IPS DF 6.9 (cell line): ENCODE results near the gene BCAS3.

Source experiments
- DNase-seq: peaks from one replicate; pipeline ENCODE4 v3.0.0-alpha.2; 2013; ENCODE audit warnings: low read depth, low spot score
- H3K27ac ChIP-seq: one replicate; pipeline ENCODE4 v1.5.1; 2013; ENCODE audit warnings: low read length, control low read depth
- H3K27me3 ChIP-seq: 2 replicates; pipeline ENCODE4 v1.6.1; 2013; ENCODE audit warnings: mild to moderate bottlenecking, low read length; ENCODE audit not compliant: control insufficient read depth, insufficient read depth
- H3K36me3 ChIP-seq: 2 replicates; pipeline ENCODE4 v1.6.1; 2013; ENCODE audit warnings: low read length; ENCODE audit not compliant: control insufficient read depth, insufficient read depth
- H3K4me1 ChIP-seq: 2 replicates; pipeline ENCODE4 v1.6.1; 2013; ENCODE audit warnings: low read length; ENCODE audit not compliant: control insufficient read depth, insufficient read depth
- H3K4me3 ChIP-seq: 2 replicates; pipeline ENCODE4 v1.5.1; 2013; ENCODE audit warnings: mild to moderate bottlenecking, low read length
- H3K9me3 ChIP-seq: 2 replicates; pipeline ENCODE4 v1.6.1; 2013; ENCODE audit warnings: low read length, inconsistent platforms; ENCODE audit not compliant: control insufficient read depth, insufficient read depth
- WGBS: extraction: QIAGEN DNeasy Blood & Tissue Kit; methylation state at CpG from one replicate; pipeline ENCODE4 v1.1.7; 2013; ENCODE audit warnings: mixed read lengths, missing lambda C conversion rate; ENCODE audit not compliant: insufficient read length, insufficient coverage; 5-methylcytosine and 5-hydroxymethylcytosine counted together

The BCAS3 gene

DNA sequence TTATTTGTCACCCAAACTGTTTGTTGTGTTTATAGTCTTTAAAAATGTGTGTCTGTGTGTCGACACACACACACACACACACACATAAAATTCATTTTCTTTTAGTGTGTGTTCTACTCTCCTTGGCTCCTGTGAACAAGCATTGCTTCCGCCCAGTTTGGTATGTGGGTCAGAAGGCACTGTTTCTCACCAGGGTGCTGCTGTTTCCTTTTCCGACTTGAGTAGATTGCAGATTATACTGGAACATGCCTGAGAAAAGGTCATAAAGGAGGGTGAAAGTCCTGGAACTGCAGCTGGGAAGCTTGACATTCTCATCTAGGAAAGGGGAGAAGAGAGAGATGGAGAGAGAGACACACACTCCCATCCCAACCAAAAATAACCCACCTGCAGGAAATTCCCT, 330.3 kb downstream of the BCAS3 start:
- Histone ChIP-seq H3K9me3 (no peaks in the 10 kb centered on the region), H3K4me3 (no peak overlapping the region), H3K27me3 (no peaks in the 10 kb centered on the region), H3K27ac (no peak overlapping the region), H3K4me1 (no peaks in the 10 kb centered on the region), H3K36me3 (no peaks in the 10 kb centered on the region)
- WGBS, result no CpG with 5 or more reads among the region's 3 CpGs
- DNase-seq, result no peak

DNA sequence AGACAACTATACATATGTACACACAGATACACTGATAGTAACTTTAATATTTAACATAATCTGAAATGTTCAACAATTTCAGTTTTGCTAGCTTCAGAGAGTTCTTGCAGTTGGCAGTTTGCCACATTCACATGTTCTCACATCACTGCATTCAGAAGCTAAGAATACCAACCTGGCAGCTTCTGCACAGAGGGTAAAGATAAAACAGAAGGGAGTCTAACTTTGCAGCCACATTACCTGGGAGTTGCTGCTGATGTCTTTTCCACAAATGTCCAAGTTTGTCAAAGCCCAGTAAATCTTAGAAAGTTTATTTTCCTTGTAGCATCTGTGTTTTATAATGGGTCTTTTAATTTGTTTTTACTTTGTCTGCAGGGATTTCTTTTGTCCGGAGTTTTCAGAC, 332.0 kb downstream of the BCAS3 start:
- no peaks in the 10 kb centered on the region for H3K9me3 ChIP-seq
- H3K27me3 ChIP-seq, result no peaks in the 10 kb centered on the region
- no peak overlapping the region for H3K27ac ChIP-seq
- no peak overlapping the region for H3K4me3 ChIP-seq
- no peak for DNase-seq
- WGBS, result no CpG with 5 or more reads among the region's 1 CpG
- H3K4me1 ChIP-seq, result no peaks in the 10 kb centered on the region
- no peaks in the 10 kb centered on the region for H3K36me3 ChIP-seq

DNA sequence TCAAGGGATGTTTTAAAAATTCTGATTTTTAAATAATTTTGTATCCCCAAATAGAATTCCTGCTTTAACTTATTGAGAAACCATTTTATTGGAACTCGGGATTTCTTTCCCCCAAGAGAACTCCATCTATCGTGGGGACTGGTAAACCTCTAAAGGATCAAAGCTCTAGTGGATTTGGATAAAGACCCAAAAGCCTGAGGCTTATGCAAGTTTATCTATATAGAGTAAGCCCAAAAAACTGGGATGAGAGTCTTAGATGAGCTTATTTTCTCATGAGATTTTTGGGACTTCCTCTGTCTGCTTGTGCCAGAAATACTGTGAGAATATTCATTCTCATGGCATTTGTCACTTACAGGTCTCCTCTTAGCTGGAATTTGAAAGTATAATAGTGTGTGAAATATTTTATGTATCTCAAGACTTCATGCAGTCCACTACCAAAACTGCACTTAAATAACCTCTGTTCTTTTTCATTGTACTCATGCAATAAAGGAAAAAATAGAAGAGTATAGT, 333.1 kb downstream of the BCAS3 start:
- Histone ChIP-seq H3K9me3 (no peaks in the 10 kb centered on the region), H3K4me1 (no peaks in the 10 kb centered on the region), H3K27ac (no peak overlapping the region), H3K36me3 (no peaks in the 10 kb centered on the region), H3K4me3 (no peak overlapping the region), H3K27me3 (no peaks in the 10 kb centered on the region)
- DNase-seq, result no peak
- no CpG with 5 or more reads among the region's 2 CpGs for WGBS

DNA sequence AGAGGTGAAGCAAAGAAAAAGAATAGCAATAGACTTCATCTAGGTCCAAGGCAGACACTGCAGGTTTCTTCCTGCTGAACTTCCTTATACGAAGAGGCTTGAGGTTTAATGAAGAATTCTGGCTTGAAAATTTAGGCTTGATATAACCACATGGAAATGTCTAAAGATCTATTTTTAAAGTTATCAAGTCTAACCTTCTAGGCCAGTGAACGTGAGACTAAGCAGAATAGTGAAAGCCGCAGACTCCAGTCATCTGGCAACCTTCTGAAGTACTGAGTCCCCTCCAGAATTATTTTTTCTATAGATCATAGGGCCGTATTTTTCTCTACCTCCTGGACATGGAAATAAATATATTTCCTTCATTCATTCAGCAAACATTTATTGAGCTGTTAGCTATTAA, 333.6 kb downstream of the BCAS3 start:
- Histone ChIP-seq H3K27ac (no peak overlapping the region), H3K9me3 (no peaks in the 10 kb centered on the region), H3K27me3 (no peaks in the 10 kb centered on the region), H3K4me3 (no peak overlapping the region), H3K4me1 (no peaks in the 10 kb centered on the region), H3K36me3 (no peaks in the 10 kb centered on the region)
- DNase-seq, result no peak
- WGBS, result no CpG with 5 or more reads among the region's 4 CpGs

DNA sequence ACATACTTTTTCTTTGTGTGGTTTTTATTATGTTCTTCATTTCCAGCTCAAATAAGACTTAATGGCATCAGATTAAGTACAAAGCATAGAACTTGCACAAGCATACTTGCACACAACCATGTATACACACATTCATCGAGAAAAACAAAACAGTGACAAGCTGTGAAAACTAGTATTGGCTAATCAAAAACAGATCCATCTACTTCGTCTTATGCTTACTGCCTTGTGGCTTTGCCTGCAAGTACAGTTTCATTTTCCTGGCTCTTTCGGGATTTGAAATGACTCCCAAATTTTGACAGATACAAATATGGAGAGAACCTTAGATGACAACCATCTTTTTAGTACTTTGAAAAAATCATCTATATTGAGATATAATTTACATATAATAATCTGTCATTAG, 338.3 kb downstream of the BCAS3 start:
- no peak overlapping the region for H3K4me3 ChIP-seq
- no peaks in the 10 kb centered on the region for H3K9me3 ChIP-seq
- no peaks in the 10 kb centered on the region for H3K36me3 ChIP-seq
- no CpG with 5 or more reads among the region's 3 CpGs for WGBS
- H3K27me3 ChIP-seq, result no peaks in the 10 kb centered on the region
- no peaks in the 10 kb centered on the region for H3K4me1 ChIP-seq
- no peak for DNase-seq
- no peak overlapping the region for H3K27ac ChIP-seq

DNA sequence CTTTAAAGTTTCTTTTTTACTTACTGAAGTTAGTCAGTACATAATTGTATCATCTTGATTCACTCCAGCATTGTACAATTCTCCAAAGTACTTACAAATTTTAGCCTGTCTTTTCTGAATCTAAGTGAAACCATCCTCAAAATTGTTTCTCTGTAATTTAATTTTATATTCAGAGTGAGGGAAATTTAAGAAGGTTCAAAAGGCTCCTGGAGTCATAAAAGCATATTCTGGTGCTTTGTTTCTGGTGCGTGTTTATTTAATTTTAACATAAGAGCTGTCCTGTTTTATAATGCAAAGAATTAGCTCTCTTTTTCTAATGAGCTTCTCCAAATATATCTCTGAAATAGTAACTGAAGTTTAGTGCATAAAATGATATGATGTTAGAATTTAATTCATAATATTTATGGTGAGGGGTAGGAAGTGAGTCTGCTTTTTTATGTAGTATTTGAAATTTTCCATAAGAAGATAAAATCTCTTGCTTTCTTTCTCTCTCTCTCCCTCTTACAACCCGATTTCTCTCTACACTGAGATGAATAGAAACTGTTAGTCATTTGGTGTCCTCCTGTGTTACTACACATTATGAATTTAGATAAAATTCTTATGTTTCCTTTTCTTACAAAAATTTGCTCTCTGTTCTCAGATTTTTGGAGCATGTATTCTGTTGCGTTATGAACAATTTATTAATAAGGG, 339.8 kb downstream of the BCAS3 start:
- WGBS, result no CpG with 5 or more reads among the region's 3 CpGs

DNA sequence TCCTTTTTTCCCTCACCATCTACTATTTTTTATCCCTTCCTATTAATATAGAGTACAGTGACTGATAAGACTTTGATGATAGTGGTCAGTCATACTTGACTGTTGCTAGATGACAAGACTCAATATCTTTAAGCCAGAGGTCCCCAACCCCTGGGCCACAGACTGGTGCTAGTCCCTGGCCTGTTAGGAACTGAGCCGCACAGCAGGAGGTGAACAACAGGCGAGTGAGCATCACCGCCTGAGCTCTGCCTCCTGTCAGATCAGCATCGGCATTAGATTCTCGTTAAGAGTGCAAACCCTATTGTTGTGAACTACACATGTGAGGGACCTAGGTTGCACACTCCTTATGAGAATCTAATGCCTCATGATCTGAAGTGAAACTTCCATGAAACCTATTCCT, 341.3 kb downstream of the BCAS3 start:
- no CpG with 5 or more reads among the region's 5 CpGs for WGBS
- H3K36me3 ChIP-seq, result no peaks in the 10 kb centered on the region

More for the DNA sequence above, 339.8 kb downstream of the BCAS3 start:
- Histone ChIP-seq H3K27ac (no peak overlapping the region), H3K36me3 (no peaks in the 10 kb centered on the region), H3K4me1 (no peaks in the 10 kb centered on the region), H3K4me3 (no peak overlapping the region), H3K9me3 (no peaks in the 10 kb centered on the region), H3K27me3 (no peaks in the 10 kb centered on the region)
- no peak for DNase-seq

DNA sequence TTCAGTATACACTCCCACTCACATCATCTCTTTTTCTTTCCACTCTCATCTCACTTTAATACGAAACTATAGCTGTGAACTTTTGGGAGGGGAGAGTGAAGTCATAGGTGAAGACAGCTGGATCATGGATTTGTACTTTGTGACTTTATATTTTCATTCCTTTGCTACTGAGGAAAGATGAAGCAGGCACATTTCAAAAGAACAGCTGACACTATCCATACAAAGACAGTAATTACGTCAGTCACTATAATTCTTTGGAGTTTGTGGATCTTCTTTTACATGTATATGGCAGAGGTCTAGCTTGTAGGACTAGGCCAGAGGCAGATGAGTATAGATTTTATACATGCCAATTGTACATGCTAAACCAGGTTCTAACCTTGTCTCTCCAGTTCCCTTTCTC, 346.3 kb downstream of the BCAS3 start:
- no peak for DNase-seq
- H3K36me3 ChIP-seq, result no peaks in the 10 kb centered on the region
- H3K9me3 ChIP-seq, result no peaks in the 10 kb centered on the region
- no peak overlapping the region for H3K27ac ChIP-seq
- 100% methylated on average over 1 of the region's 2 CpGs for WGBS
- H3K27me3 ChIP-seq, result no peaks in the 10 kb centered on the region
- H3K4me1 ChIP-seq, result no peaks in the 10 kb centered on the region
- H3K4me3 ChIP-seq, result no peak overlapping the region

More for the DNA sequence above, 341.3 kb downstream of the BCAS3 start:
- Histone ChIP-seq H3K4me3 (no peak overlapping the region), H3K27me3 (no peaks in the 10 kb centered on the region), H3K9me3 (no peaks in the 10 kb centered on the region), H3K4me1 (no peaks in the 10 kb centered on the region), H3K27ac (no peak overlapping the region)
- DNase-seq, result no peak

DNA sequence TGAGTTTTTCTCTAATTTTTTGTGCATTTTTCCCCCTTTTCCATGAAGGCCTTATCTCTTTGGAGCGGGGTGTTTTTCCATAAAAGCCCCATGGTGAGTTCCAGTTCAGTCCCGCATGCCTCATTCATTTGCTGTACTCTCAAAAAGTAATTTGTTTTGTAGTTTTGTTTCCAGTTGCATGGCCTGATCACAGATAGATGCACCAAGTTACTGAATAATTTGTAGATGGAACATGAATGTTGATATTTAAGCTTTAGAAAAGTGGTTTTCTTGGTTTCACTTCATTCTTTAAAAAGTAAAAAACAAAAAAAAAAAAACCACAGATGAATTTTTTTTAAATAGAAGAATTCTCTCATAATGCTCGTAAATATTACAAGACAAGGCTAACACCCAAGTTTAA, 349.2 kb downstream of the BCAS3 start:
- no peaks in the 10 kb centered on the region for H3K4me1 ChIP-seq
- no peak for DNase-seq
- WGBS, result no CpG with 5 or more reads among the region's 3 CpGs
- H3K4me3 ChIP-seq, result no peak overlapping the region
- no peaks in the 10 kb centered on the region for H3K9me3 ChIP-seq
- H3K27ac ChIP-seq, result no peak overlapping the region
- no peaks in the 10 kb centered on the region for H3K36me3 ChIP-seq
- H3K27me3 ChIP-seq, result no peaks in the 10 kb centered on the region

DNA sequence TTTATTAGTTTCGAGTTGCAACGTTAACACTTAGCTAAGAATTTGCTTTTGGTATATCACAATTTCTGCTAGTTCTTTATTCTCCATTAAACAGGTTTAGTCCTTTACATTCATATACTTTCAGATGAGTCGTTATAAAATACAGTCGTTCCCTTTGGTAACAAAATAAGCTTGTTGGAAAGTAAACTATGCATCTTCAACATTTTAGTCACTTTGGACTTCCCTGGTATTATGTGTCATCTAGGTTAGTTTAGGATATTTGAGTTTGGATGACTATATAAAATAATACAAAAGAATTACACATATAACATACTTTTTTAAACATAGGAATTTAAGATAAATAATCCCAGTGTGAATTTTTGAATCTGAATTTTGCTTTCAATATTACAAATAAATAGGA, 351.5 kb downstream of the BCAS3 start:
- Histone ChIP-seq H3K27me3 (no peaks in the 10 kb centered on the region), H3K9me3 (no peaks in the 10 kb centered on the region), H3K27ac (no peak overlapping the region), H3K4me1 (no peaks in the 10 kb centered on the region), H3K36me3 (no peaks in the 10 kb centered on the region), H3K4me3 (no peak overlapping the region)
- WGBS, result no CpG with 5 or more reads among the region's 4 CpGs
- no peak for DNase-seq

DNA sequence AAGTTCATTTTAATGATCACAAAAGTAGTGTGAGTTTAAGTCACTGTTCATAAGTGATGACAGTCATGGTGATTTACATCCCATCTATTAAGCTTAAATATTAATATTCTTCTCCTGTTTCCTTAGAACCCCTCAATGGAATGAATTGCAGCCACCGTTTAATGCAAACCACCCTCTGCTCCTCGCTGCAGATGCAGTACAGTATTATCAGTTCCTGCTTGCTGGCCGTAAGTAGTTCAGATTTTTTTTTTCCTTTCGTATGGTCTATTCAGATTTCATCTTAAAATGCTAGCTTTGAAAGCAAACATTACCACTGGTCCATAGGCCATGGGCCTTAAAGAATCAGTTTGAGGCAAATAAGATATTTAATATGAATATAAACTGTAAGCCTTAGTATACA, 363.0 kb downstream of the BCAS3 start:
- Histone ChIP-seq H3K36me3 (no peaks in the 10 kb centered on the region), H3K27ac (no peak overlapping the region), H3K27me3 (no peaks in the 10 kb centered on the region), H3K4me1 (no peaks in the 10 kb centered on the region), H3K9me3 (no peaks in the 10 kb centered on the region), H3K4me3 (no peak overlapping the region)
- DNase-seq, result no peak
- no CpG with 5 or more reads among the region's 4 CpGs for WGBS
